ENCODE data around the gene MMADHC.
"Not testable (repeated sequence)": the region's sequence is repeated elsewhere in the genome, so short reads cannot be mapped to it uniquely, and the experiment has no call there.

Gene MMADHC

GRCh38 chr2:149595056-149595963 lies 7.7 kb upstream of the MMADHC start:
- no peak for DNase-seq (ENCODE audit: low read depth)

- DNase-seq (ENCODE audit: low read depth), result no peak
Measured at GRCh38 chr2:149594411-149594810, 6.8 kb upstream of the MMADHC start.

GRCh38 chr2:149587950-149588487 lies 444 bp upstream of the MMADHC start:
- DNase-seq (ENCODE audit: low read depth), result no peak

- no peak for DNase-seq (ENCODE audit: low read depth)
Measured at GRCh38 chr2:149586898-149587219, 716 bp downstream of the MMADHC start.

- no peak for DNase-seq (ENCODE audit: low read depth)
Measured at GRCh38 chr2:149586063-149586462, 1.5 kb downstream of the MMADHC start.

- DNase-seq (ENCODE audit: low read depth), result no peak
Measured at GRCh38 chr2:149585166-149585885, 2.2 kb downstream of the MMADHC start.

GRCh38 chr2:149579972-149580882 lies 7.3 kb downstream of the MMADHC start:
- no peak for DNase-seq (ENCODE audit: low read depth)

GRCh38 chr2:149577269-149577668 lies 10.3 kb downstream of the MMADHC start:
- DNase-seq (ENCODE audit: low read depth), result no peak

GRCh38 chr2:149575752-149576151 lies 11.8 kb downstream of the MMADHC start:
- DNase-seq (ENCODE audit: low read depth), result no peak

GRCh38 chr2:149575277-149575676 lies 12.3 kb downstream of the MMADHC start:
- no peak for DNase-seq (ENCODE audit: low read depth)

GRCh38 chr2:149573760-149574159 lies 13.8 kb downstream of the MMADHC start:
- no peak for DNase-seq (ENCODE audit: low read depth)

GRCh38 chr2:149572102-149572953 lies 15.2 kb downstream of the MMADHC start:
- no peak for DNase-seq (ENCODE audit: low read depth)

- no peak for DNase-seq (ENCODE audit: low read depth)
Measured at GRCh38 chr2:149568138-149568537, 19.4 kb downstream of the MMADHC start.

GRCh38 chr2:149566652-149567051 lies 20.9 kb downstream of the MMADHC start:
- no peak for DNase-seq (ENCODE audit: low read depth)

- DNase-seq (ENCODE audit: low read depth), result not testable (repeated sequence)
Measured at GRCh38 chr2:149565625-149566024, 21.9 kb downstream of the MMADHC start.

- DNase-seq (ENCODE audit: low read depth), result no peak
Measured at GRCh38 chr2:149564983-149565382, 22.6 kb downstream of the MMADHC start.

GRCh38 chr2:149564097-149564496 lies 23.5 kb downstream of the MMADHC start:
- no peak for DNase-seq (ENCODE audit: low read depth)

- DNase-seq (ENCODE audit: low read depth), result no peak
Measured at GRCh38 chr2:149562324-149562723, 25.3 kb downstream of the MMADHC start.

GRCh38 chr2:149561309-149561926 lies 26.2 kb downstream of the MMADHC start:
- DNase-seq (ENCODE audit: low read depth), result peak; percentile 10

- DNase-seq (ENCODE audit: low read depth), result no peak
Measured at GRCh38 chr2:149559341-149560068, 28.1 kb downstream of the MMADHC start.

Measured in stimulated activated CD4-positive, alpha-beta T cell treated with anti-CD3 and anti-CD28 coated beads, Interleukin-2, amount 100 ng/mL, for 4 hours (primary cell).